SKM-1 treated with dmso at 0.1 percent for 144 hours (cell line): ENCODE results near the gene VWA5A.
"Not testable (repeated sequence)": the region's sequence is repeated elsewhere in the genome, so short reads cannot be mapped to it uniquely, and the experiment has no call there.

Experiments
- DNase-seq: peaks from one replicate; lab custom pipeline; 2025; ENCODE audit not compliant: unreplicated experiment; lab: John Stamatoyannopoulos, UW

Gene VWA5A

GRCh38 chr11:124167826-124168231, 52.6 kb downstream of the VWA5A start:
- no peak for DNase-seq

DNA sequence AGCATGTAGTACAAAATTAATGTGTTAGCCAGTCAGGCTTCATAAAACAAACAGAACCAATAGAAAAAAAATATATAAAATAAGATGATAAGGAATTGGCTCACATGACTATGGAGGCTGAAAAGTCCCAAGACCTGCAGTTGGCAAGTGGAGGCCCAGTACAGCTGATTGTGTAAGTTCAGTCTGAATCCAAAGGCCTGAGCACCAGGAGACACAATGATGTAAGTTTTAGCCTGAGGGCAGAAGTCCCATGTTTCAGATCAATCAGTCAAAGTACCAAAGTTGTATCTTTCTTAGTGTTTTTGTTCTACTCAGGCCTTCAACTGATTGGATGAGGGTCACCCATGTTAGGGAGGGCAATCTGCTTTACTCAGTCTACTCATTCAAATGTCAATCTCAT, 53.5 kb downstream of the VWA5A start:
- no peak for DNase-seq

DNA sequence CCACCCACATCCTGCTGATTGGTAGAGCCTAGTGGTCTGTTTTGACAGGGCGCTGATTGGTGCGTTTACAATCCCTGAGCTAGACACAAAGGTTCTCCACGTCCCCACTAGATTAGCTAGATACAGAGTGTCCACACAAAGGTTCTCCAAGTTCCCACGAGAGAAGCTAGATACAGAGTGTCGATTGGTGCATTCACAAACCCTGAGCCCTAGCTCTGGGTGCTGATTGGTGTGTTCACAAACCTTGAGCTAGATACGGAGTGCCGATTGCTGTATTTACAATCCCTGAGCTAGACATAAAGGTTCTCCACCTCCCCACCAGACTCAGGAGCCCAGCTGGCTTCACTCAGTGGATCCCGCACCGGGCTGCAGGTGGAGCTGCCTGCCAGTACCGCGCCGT, 55.1 kb downstream of the VWA5A start:
- DNase-seq: not testable (repeated sequence)

- DNase-seq: no peak
These were observed 55.7 kb downstream of the VWA5A start for GRCh38 chr11:124170801-124171586.

GRCh38 chr11:124172101-124172500, 56.9 kb downstream of the VWA5A start:
- DNase-seq: no peak

DNA sequence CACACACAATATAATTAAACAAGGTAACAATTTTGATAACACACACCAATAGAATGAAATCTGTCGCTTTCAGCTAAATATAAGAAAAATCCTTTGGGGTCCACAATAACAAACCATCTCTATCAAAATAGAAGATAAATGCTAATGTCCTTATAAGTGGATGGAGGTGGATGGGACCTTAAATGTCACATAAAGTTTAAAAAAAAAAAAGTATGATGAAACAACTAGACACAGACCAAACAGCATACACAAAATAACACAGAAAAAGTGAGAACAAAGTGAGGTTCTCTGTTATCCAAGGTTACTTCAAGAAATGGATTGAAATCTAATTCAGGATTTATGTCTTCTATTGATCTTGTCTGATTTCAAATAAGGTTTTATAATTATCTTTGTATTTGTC, 57.3 kb downstream of the VWA5A start:
- DNase-seq: no peak

GRCh38 chr11:124174001-124174583, 58.8 kb downstream of the VWA5A start:
- DNase-seq: no peak

- DNase-seq: no peak
These were observed 61.9 kb downstream of the VWA5A start for GRCh38 chr11:124176925-124177715.

DNA sequence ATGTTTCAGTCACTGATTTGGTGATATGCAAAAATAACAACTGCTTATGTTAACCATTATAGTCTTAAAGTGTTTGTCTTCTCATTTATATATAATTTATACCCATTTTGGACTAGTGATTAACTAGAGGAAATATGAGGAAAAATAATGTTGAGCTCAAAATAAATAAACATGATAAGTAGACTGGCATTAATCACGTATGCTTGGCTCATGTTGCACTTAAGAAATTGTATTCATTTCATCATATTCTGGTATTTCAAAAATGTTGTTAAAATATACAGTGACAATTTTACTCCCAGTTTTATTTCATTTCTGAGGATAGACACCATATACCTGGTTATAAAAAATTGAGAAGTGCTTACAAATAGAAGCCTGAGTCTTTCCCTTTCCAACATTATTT, 64.1 kb downstream of the VWA5A start:
- DNase-seq: no peak

GRCh38 chr11:124183068-124183467, 67.8 kb downstream of the VWA5A start, which contains the start of gene OR10D3:
OR10D3 (plus strand) TSS chr11:124183345; CDS start chr11:124185270, 1,925 bp downstream.
- no peak for DNase-seq

DNA sequence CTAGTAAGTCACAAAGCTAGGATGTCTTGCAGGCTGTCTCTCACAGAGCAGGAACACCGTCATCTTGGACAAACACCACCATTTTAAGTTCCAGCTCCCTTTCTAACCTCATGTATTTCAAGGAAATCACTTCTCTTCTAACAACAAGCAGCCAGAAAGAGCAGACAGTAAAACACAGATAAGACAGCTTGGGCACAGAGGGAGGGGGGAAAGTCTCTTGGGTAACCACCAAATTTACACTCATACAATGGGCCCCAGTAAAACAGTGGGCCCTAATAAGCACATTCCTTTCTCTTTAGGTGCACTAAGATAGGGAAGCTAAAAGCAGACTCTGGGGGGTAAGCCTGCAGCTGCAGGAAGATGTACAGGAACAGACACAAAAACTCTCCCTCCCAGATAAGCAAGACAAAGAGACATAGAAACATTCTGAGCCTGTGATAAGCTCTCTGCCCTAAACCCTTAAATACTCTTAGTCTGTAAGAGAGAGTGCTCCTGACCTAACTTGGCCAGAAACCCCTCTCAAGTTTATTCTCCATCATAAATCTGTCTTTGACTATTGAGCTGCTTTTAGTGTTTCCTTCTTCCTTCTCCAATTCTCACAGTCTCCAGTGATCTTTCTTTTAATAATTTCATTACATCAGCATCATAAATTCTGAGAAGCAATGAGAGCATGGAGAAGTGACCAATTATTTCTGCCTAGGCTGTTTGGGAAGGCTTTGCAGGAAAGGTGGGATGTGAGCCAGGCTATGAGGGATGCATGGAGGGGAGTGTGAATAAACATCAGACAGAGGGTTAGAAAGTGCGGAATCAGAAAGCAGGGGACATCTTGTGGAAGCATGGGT, 75.3 kb downstream of the VWA5A start:
- no peak for DNase-seq

- peak; percentile 15 for DNase-seq
These were observed 78.2 kb downstream of the VWA5A start for GRCh38 chr11:124193221-124194010.

DNA sequence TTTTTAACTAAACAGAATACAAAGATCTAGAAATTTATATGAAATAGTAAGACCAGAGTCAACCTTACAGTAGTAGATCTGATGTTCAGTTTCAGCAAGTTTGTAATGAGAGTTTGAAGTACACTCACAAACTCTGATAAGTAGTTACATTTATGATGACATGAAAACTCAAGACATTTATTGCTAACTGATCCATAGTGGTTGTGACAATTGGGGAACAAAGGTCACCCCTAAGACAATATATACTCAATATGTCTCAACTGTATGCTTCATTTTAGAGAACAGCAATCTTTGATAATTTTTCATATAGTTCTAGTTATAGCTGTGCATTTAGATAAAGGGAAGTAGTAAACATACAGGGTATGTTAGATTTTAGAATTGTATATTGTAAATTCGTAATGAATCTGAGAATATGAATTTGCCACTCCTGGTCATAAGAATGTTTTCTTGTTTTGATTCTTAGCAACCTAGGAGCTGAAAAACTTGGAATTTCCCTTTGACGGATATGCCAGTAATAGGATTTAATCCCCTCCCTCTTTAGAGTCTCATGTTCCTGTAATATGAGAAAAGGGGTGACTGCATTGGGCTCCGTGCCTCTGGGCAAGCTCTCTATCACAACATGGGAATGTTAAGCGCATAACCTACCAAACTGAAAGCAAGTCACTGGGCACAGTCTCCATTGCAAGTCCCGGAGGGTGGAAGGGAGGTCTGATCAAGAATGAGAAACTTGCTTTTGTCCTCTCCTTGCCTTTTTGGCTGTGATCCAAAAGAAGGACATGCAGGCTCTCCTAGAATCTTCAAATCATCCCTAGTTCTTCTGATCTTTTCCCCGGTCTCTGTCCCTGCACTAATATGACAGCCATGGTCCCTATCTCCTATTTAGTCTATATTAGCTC, 79.3 kb downstream of the VWA5A start:
- no peak for DNase-seq

DNA sequence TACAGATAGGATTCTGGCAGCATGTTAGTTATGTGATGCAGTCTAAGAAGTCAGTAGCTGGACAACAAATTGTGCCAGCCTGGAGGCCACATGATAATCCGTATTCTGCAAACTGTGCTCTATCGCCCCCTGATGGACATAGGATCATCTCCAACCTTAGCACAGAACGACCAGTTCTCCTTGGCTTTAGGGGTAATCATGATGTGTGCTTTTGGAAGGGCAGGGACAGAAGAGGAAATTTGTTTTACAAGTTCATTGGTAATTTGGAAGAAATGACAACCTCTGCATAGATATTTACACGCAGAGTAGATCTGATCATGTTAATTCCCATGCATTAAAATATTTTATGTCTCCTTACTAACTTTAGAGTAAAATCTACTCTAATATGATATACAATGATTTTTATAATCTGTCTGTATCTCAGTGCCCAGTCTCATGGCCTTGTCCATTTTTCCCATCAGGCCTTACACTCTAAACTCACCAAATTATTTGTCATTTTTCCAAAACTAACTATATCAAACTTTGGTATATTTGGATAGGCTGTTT, 80.0 kb downstream of the VWA5A start:
- DNase-seq: peak; percentile 38
